ENCODE results near the gene GPX2. TPM values are rescaled to one million over a fixed set of nuclear protein-coding genes. Genes with fewer than 3 reads are reported as not detected.

GPX2 gene
- total and polyA plus RNA-seq, 2 of the 8 experiments (the other 6 are each of a cell fraction or from before 2014, with no cell fraction given) = 0.30 to 0.89 TPM

GRCh38 chr14:64919618-64920017 is 22.9 kb downstream of the GPX2 start:
- FAIRE-seq = no peak
- TF ChIP-seq KDM4A (IDR thresholded peaks at IDR 0.05; ENCODE audit: low read depth, low read length, severe bottlenecking) (no peak), JUN (IDR thresholded peaks at IDR 0.05; ENCODE audit: low read depth, low read length) (no peak), RFX5 (IDR thresholded peaks at IDR 0.05; ENCODE audit: borderline replicate concordance, low read depth, low read length) (no peak), GTF2F1 (IDR thresholded peaks at IDR 0.05; ENCODE audit: borderline replicate concordance, low read depth, low read length) (no peak), ZNF274 (IDR thresholded peaks at IDR 0.05; ENCODE audit: borderline replicate concordance, extremely low read depth, low read length) (no peak), CEBPB (IDR thresholded peaks at IDR 0.05; ENCODE audit: low read depth, low read length) (peak; percentile 79), CBX8 (IDR thresholded peaks at IDR 0.05; ENCODE audit: borderline replicate concordance, low read depth, low read length) (no peak), E2F6 (IDR thresholded peaks at IDR 0.05) (no peak), EGR1 (IDR thresholded peaks at IDR 0.05; ENCODE audit: borderline replicate concordance, low read depth, low read length) (no peak)
- H2AK5ac ChIP-seq (ENCODE audit: low read depth, low read length) = no peak overlapping the region
- CTCF ChIA-PET (ENCODE audit: partially characterized antibody) = interaction anchor here (0.7 kb wide), 1 partner anchor 19 kb away, joined by 4 read pairs; no protein-coding TSS in a partner anchor
- no peak overlapping the region for H2BK120ac ChIP-seq (replicated peaks; ENCODE audit: low read depth, low read length)
- no peak overlapping the region for H3K4me2 ChIP-seq (ENCODE audit: insufficient read depth in 1 of 2, low read depth in 2 of 2, low read length in 2 of 2)
- H2AFZ ChIP-seq (ENCODE audit: low read length) = no peak overlapping the region
- no peak overlapping the region for H4K91ac ChIP-seq (replicated peaks; ENCODE audit: insufficient read length, low read length)
- no peak overlapping the region for H3K4ac ChIP-seq (replicated peaks; ENCODE audit: insufficient read length, low read depth, low read length)
- no peak for DNase-seq (ENCODE audit: low read depth in 1 of 2, low spot score in 2 of 2)
- H3K79me2 ChIP-seq (ENCODE audit: control insufficient read depth in 1 of 2, insufficient read depth in 2 of 2, low read length in 2 of 2) = peaks cover 5 to 28% of the 10 kb centered on the region in 2 experiments; a peak in 3 of 4 replicates
- no peak overlapping the region for H3K23ac ChIP-seq (ENCODE audit: insufficient read length)
- H2BK12ac ChIP-seq (ENCODE audit: low read depth, low read length) = no peak overlapping the region
- H2BK20ac ChIP-seq (ENCODE audit: low read length) = no peak overlapping the region
- POLR2A ChIA-PET (ENCODE audit: partially characterized antibody) = interaction anchor here (0.7 to 2.3 kb wide), 2 partner anchors 16 to 32 kb away, joined by 3 to 4 read pairs; no protein-coding TSS in a partner anchor
- 93% methylated on average over 5 of the region's 5 CpGs; no CpG with 5 or more reads in 1 of the 2 experiments for WGBS, 2 experiments (ENCODE audit: extremely low coverage in 1 of 2, insufficient coverage in 1 of 2, insufficient read length in 1 of 2, insufficient replicate concordance in 2 of 2, low coverage in 1 of 2, low lambda C conversion rate in 2 of 2, missing lambda C conversion rate in 1 of 2)
- no peaks in the 10 kb centered on the region for H4K20me1 ChIP-seq (replicated peaks in 1 of 2; ENCODE audit: control insufficient read depth in 1 of 2, insufficient read depth in 2 of 2, low read length in 2 of 2)
- H3K79me1 ChIP-seq (ENCODE audit: low read depth, low read length) = no peaks in the 10 kb centered on the region; the same call in none of the 2 replicates
- H3K4me3 ChIP-seq (ENCODE audit: extremely low read depth in 1 of 4, insufficient read depth in 2 of 4, low read depth in 3 of 4, low read length in 4 of 4) = no peak overlapping the region
- H3K14ac ChIP-seq (ENCODE audit: insufficient read length) = no peak overlapping the region
- H3K18ac ChIP-seq (ENCODE audit: extremely low read depth, low read length) = no peak overlapping the region
- peaks cover 0 to 10% (median 2%) of the 10 kb centered on the region in 4 experiments; a peak in 4 of 8 replicates for H3K36me3 ChIP-seq (ENCODE audit: control insufficient read depth in 2 of 4, insufficient read depth in 4 of 4, low read length in 3 of 4)
- H2BK5ac ChIP-seq (ENCODE audit: low read depth, low read length) = no peak overlapping the region
- no peaks in the 10 kb centered on the region for H3K27me3 ChIP-seq (replicated peaks in 1 of 4; ENCODE audit: control insufficient read depth in 3 of 4, extremely low read depth in 1 of 4, insufficient read depth in 3 of 4, low read length in 3 of 4)
- no peak overlapping the region for H3K56ac ChIP-seq (replicated peaks; ENCODE audit: insufficient read length, low read depth, low read length)
- peaks cover 3% of the 10 kb centered on the region for H3K23me2 ChIP-seq (ENCODE audit: low read depth, low read length)
- H4K5ac ChIP-seq (ENCODE audit: insufficient read length, low read depth, low read length) = no peak overlapping the region
- H2BK15ac ChIP-seq (ENCODE audit: low read length) = no peak overlapping the region
- H3K27ac ChIP-seq (ENCODE audit: low read depth, low read length) = no peak overlapping the region
- peaks cover 0 to 4% (median 0%) of the 10 kb centered on the region in 4 experiments; a peak in 3 of 7 replicates for H3K4me1 ChIP-seq (replicated peaks in 1 of 4; ENCODE audit: control insufficient read depth in 3 of 4, insufficient read depth in 4 of 4, low read length in 3 of 4)
- no peak overlapping the region for H3K9ac ChIP-seq (replicated peaks in 1 of 4; ENCODE audit: extremely low read depth in 1 of 4, low read depth in 3 of 4, low read length in 3 of 4)
- H3K9me3 ChIP-seq (ENCODE audit: insufficient read depth in 2 of 2, low read depth in 1 of 2, low read length in 1 of 2) = no peaks in the 10 kb centered on the region
- H4K8ac ChIP-seq (ENCODE audit: extremely low read depth, insufficient read depth, low read length) = no peak overlapping the region
